ENCODE results near the gene EML4. TPM values are rescaled to one million over a fixed set of nuclear protein-coding genes. Genes with fewer than 3 reads are reported as not detected.

The EML4 gene
- total and polyA plus RNA-seq, 2 of the 13 experiments (the other 11 are each of a cell fraction or from before 2014, with no cell fraction given), result 243 to 476 TPM

DNA sequence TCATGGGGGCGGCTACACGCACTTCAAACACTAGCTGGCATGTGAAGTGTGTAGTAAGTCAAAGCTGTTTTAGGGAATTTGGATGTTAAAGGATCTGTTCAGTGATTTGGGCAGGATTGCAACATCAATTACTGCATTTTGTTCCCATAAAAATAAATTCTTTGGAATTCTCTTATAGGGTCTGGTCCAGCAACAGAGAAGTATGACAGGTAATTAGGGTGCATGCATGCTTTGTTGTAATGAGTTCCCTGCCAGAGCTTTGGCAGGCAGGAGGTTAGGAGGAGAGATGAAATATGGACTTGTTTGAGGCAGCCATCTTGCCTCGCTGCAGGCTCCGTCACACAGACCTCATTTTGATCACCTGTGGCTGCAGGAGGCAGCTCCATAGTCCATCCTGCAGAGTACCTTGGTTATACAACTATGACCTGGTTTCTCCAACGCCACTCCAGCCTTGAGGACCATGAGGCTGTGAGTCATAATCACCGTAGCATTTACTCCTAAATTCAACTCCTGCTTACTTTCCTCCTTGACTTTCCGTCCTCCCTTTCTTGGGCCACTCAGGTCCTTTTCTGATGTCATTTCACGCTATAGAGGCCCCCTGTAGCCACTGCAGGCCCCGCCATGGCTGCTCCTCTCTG lies 26.5 kb upstream of the EML4 start:
- FAIRE-seq, result no peak
- peaks cover 38% of the 10 kb centered on the region for H3K79me2 ChIP-seq (ENCODE audit: insufficient read depth, low read length)
- in situ Hi-C loops (cut with HindIII; ENCODE audit: extremely low pct_ligation_motif_present, low pct_unique_long_range_greater_than_20kb) (no loop called here), intact Hi-C loops (cut with micrococcal nuclease; ENCODE audit: unreplicated experiment) (no loop called here)
- BruUV-seq (replicated peaks), result no TSS peak
- H3K36me3 ChIP-seq (replicated peaks in 1 of 2; ENCODE audit: control insufficient read depth in 1 of 2, insufficient read depth in 2 of 2, low read length in 2 of 2), result no peaks in the 10 kb centered on the region
- ChIA-PET CTCF (ENCODE audit: low intra/inter-chr PET ratio, low total read pairs) (no interaction called here), POLR2A (interaction anchor here (0.9 to 3.8 kb wide), 27 partner anchors 9 to 87 kb away, joined by 3 to 77 read pairs (median 8); partner anchors contain the start of gene EML4)
- peak; percentile 34 for DNase-seq (ENCODE audit: low spot score)
- H2AFZ ChIP-seq (ENCODE audit: low read length), result no peak overlapping the region
- H3K4me2 ChIP-seq (ENCODE audit: low read depth, low read length), result peak overlapping the region; percentile 98
- H3K9me3 ChIP-seq (ENCODE audit: low read length), result no peaks in the 10 kb centered on the region
- no peaks in the 10 kb centered on the region for H4K20me1 ChIP-seq (ENCODE audit: insufficient read depth, low read length)
- peak overlapping the region in 1 of 3 experiments; percentile 70; a peak in 2 of 6 replicates for H3K4me3 ChIP-seq (replicated peaks in 1 of 3; ENCODE audit: insufficient read depth in 1 of 3, low read depth in 2 of 3, low read length in 3 of 3)
- H3K27ac ChIP-seq (ENCODE audit: extremely low read length, insufficient read depth, low read length), result peak overlapping the region; percentile 80
- no peaks in the 10 kb centered on the region; a peak in 1 of 5 replicates for H3K27me3 ChIP-seq (ENCODE audit: control insufficient read depth in 1 of 2, insufficient read depth in 2 of 2, low read length in 2 of 2)
- WGBS (ENCODE audit: low lambda C conversion rate), result 71% methylated on average over 9 of the region's 9 CpGs
- ATAC-seq, result peak; percentile 10
- peaks cover 83% of the 10 kb centered on the region for H3K4me1 ChIP-seq (ENCODE audit: insufficient read depth, low read length)
- peak overlapping the region; percentile 71 for H3K9ac ChIP-seq (ENCODE audit: insufficient read depth, low read depth, low read length)
- TF ChIP-seq MAX (IDR thresholded peaks at IDR 0.05) (peak; percentile 40; the same call in 1 of the 2 replicates), ZNF572 (CRISPR knock-in tag; IDR thresholded peaks at IDR 0.05) (no peak), EED (CRISPR knock-in tag; IDR thresholded peaks at IDR 0.05) (no peak), ONECUT2 (CRISPR knock-in tag; IDR thresholded peaks at IDR 0.05) (no peak), ZMYM3 (CRISPR knock-in tag; IDR thresholded peaks at IDR 0.05) (no peak), CEBPB (IDR thresholded peaks at IDR 0.05; ENCODE audit: borderline replicate concordance, low read depth, low read length) (peak; percentile 68), ZBTB7B (CRISPR knock-in tag; IDR thresholded peaks at IDR 0.05) (peak; percentile 36; the same call in 1 of the 2 replicates), ZNF124 (CRISPR knock-in tag; IDR thresholded peaks at IDR 0.05) (0 out of 2 replicates have a peak, but pooled peaks have one; percentile 40), ZFP91 (CRISPR knock-in tag; IDR thresholded peaks at IDR 0.05; ENCODE audit: borderline replicate concordance) (no peak), MZF1 (CRISPR knock-in tag; IDR thresholded peaks at IDR 0.05; ENCODE audit: borderline replicate concordance) (no peak), IKZF5 (CRISPR knock-in tag; IDR thresholded peaks at IDR 0.05) (0 out of 2 replicates have a peak, but pooled peaks have one; percentile 40), TAF1 (CRISPR knock-in tag; IDR thresholded peaks at IDR 0.05) (peak; percentile 29; the same call in 1 of the 2 replicates), MED8 (CRISPR knock-in tag; IDR thresholded peaks at IDR 0.05; ENCODE audit: insufficient replicate concordance) (no peak), BORCS8-MEF2B (CRISPR knock-in tag; IDR thresholded peaks at IDR 0.05) (0 out of 2 replicates have a peak, but pooled peaks have one; percentile 27), RXRB (CRISPR knock-in tag; IDR thresholded peaks at IDR 0.05; ENCODE audit: borderline replicate concordance) (0 out of 2 replicates have a peak, but pooled peaks have one; percentile 43), ZNF510 (CRISPR knock-in tag; IDR thresholded peaks at IDR 0.05; ENCODE audit: low read depth) (no peak), SNRNP70 (IDR thresholded peaks at IDR 0.05; ENCODE audit: low read depth, low read length) (no peak), HOXA9 (CRISPR knock-in tag; IDR thresholded peaks at IDR 0.05; ENCODE audit: borderline replicate concordance) (no peak)
- TF ChIP-seq, protein P1, sequence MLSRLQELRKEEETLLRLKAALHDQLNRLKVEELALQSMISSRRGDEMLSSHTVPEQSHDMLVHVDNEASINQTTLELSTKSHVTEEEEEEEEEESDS (CRISPR knock-in tag; IDR thresholded peaks at IDR 0.05; ENCODE audit: borderline replicate concordance), result no peak

All from HepG2 (cell line).